Caco-2 (cell line): ENCODE measurements around the gene EPS15. TPM values are rescaled to one million over a fixed set of nuclear protein-coding genes. Genes with fewer than 3 reads are reported as not detected.

Experiments
- BruUV-seq: library from RNA; stranded (reverse); fragments of 400-500 nt; replicated peaks from 2 replicates; lab custom pipeline; 2021; lab: Mats Ljungman, UMichigan
- CTCF ChIA-PET: fragments of 300-600 bp; sonication (Branson Sonifier 250); formaldehyde crosslinking; loops from one replicate; lab custom pipeline; 2022; ENCODE audit warnings: antibody characterized with exemption; lab: Charles Lee
- POLR2A ChIA-PET: fragments of 300-600 bp; sonication (Branson Sonifier 250); formaldehyde crosslinking; loops from one replicate; lab custom pipeline; 2022; ENCODE audit warnings: antibody characterized with exemption; lab: Charles Lee
- DNase-seq, 2 experiments: peaks; one replicate each; pipeline versions ENCODE4 v3.0.0 to v3.0.0-alpha.2; 2020 to 2022
- H3K27me3 ChIP-seq: replicated peaks from 2 replicates; pipeline ENCODE4 v1.6.0; 2011; ENCODE audit warnings: low read length; ENCODE audit not compliant: control insufficient read depth, insufficient read depth
- H3K36me3 ChIP-seq: 2 replicates; pipeline ENCODE4 v1.5.1; 2011; ENCODE audit warnings: low read length; ENCODE audit not compliant: control insufficient read depth, insufficient read depth
- H3K4me1 ChIP-seq: fragments of 250-450 bp; sonication (Bioruptor Pico); 2 replicates; pipeline ENCODE4 v1.5.1; 2020; ENCODE audit warnings: mild to moderate bottlenecking
- H3K4me3 ChIP-seq: 2 replicates; pipeline ENCODE4 v1.5.1; 2011; ENCODE audit warnings: low read depth, mild to moderate bottlenecking, control low read depth, low read length
- H3K9me3 ChIP-seq: fragments of 250-450 bp; sonication (Bioruptor Pico); 2 replicates; pipeline ENCODE4 v1.5.1; 2020; ENCODE audit warnings: mild to moderate bottlenecking, moderate library complexity
- H3K27ac Mint-ChIP-seq: one replicate; pipeline ENCODE4 v1.8.0; 2022; ENCODE audit warnings: mixed read lengths; ENCODE audit not compliant: unreplicated experiment
- H3K27me3 Mint-ChIP-seq: one replicate; pipeline ENCODE4 v1.8.0; 2022; ENCODE audit warnings: mixed read lengths; ENCODE audit not compliant: insufficient read depth, unreplicated experiment
- H3K36me3 Mint-ChIP-seq: one replicate; pipeline ENCODE4 v1.8.0; 2022; ENCODE audit warnings: mild to moderate bottlenecking, mixed read lengths; ENCODE audit not compliant: insufficient read depth, unreplicated experiment
- H3K4me1 Mint-ChIP-seq: one replicate; pipeline ENCODE4 v1.8.0; 2022; ENCODE audit warnings: low read depth, mixed read lengths; ENCODE audit not compliant: unreplicated experiment
- H3K4me3 Mint-ChIP-seq: one replicate; pipeline ENCODE4 v1.8.0; 2022; ENCODE audit warnings: mild to moderate bottlenecking, moderate library complexity, mixed read lengths; ENCODE audit not compliant: unreplicated experiment
- H3K9me3 Mint-ChIP-seq: one replicate; pipeline ENCODE4 v1.8.0; 2022; ENCODE audit warnings: mixed read lengths; ENCODE audit not compliant: unreplicated experiment
- CTCF ChIP-seq, 2 experiments: fragments of 200-600 bp in 1 of 2; IDR thresholded peaks; 1 replicate in 1 of 2; 2 replicates in 1 of 2; pipeline versions ENCODE4 v1.5.1 to v1.8.0; 2011 to 2022; ENCODE audit warnings: antibody characterized with exemption in 1 of 2, control low read depth in 1 of 2, inconsistent platforms in 1 of 2, low read depth in 1 of 2, low read length in 1 of 2, mild to moderate bottlenecking in 1 of 2, moderate library complexity in 1 of 2; ENCODE audit not compliant: insufficient read depth in 1 of 2, severe bottlenecking in 1 of 2, unreplicated experiment in 1 of 2
- intact Hi-C: fragments of 100-400 bp; cut with micrococcal nuclease; formaldehyde crosslinking; loops from one replicate; pipeline ENCODE4 v1.10.0; 2022; ENCODE audit not compliant: unreplicated experiment
- total RNA-seq: library from RNA; stranded (reverse); gene quantifications from 2 replicates; pipeline ENCODE4 v1.2.3, GENCODE V29; 2022

EPS15 gene
- total RNA-seq, 1 experiment from 2014 or later, result 41.5 TPM

DNA sequence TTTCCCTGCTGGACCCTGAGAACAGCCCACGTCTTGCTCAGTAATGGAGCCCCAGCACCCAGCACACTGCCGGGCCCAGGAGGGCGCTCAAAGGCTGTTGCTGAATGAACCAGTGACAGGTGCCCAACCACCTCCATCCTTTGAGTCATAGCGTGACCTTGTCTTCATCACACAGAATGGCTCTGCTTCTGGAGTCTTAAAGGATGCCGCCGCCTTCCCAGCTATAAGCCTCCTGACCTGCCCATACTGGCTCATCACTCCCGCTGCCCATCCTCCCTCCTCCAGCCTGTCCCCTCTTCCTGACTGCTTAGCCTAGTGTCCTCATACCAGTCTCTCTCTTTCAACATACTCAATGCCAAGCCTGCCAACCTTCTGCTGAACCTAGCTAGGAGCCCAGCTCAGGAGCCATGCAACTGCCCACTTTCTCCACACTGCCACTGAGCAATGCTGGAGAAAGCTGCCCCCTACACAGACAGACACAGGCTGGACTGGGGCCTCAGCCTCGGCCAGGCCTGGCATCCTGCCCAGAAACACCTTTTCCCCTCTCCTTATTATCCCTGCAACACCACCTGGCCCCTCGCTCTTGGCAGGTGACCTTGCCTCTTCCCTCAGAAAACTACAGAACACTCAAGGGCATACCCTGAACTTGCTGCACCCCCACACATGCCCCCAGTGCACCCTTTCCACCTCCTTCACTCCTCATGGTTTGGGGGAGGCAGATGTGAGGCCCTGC is 202.8 kb downstream of the EPS15 start:
- Histone ChIP-seq H3K36me3 (no peaks in the 10 kb centered on the region; the same call in 1 of the 2 replicates), H3K9me3 (no peaks in the 10 kb centered on the region), H3K4me1 (no peaks in the 10 kb centered on the region), H3K4me3 (no peak overlapping the region), H3K27me3 (no peaks in the 10 kb centered on the region)
- Mint-ChIP-seq H3K27me3 (no peaks in the 10 kb centered on the region), H3K27ac (peak overlapping the region; percentile 84), H3K4me3 (no peak overlapping the region), H3K9me3 (no peaks in the 10 kb centered on the region), H3K4me1 (peaks cover 20% of the 10 kb centered on the region), H3K36me3 (no peaks in the 10 kb centered on the region)
- intact Hi-C loops, result no loop called here
- ChIA-PET POLR2A (no interaction called here), CTCF (no interaction called here)
- BruUV-seq, result no TSS peak
- no peak for TF ChIP-seq CTCF (IDR thresholded peaks at IDR 0.05; ENCODE audit: insufficient read depth in 1 of 2, low read depth in 1 of 2, low read length in 1 of 2, severe bottlenecking in 1 of 2, unreplicated experiment in 1 of 2)
- no peak for DNase-seq

DNA sequence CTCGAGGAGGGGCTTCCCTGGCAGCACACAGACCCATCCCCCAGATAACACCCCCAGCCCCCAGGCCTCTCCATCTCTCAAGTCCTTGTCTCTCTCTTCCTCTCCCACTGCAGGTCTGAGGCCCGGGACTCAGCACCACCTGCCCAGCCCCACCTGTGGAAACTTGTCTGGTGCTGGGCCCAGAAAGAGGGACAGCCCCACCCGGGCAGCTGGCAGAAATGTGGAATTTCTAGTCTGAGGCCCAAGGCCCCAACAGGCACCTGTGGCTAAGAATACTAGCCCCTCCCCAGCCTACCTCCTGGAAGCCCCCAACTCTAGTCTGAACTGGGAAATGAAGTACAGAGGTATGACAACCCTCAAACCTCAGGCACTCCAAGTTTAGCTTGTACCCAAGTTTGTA is 204.1 kb downstream of the EPS15 start:
- no peak overlapping the region for H3K4me3 ChIP-seq
- no peaks in the 10 kb centered on the region for H3K9me3 Mint-ChIP-seq
- ChIA-PET CTCF (no interaction called here), POLR2A (no interaction called here)
- no peaks in the 10 kb centered on the region for H3K4me1 ChIP-seq
- H3K36me3 ChIP-seq, result no peaks in the 10 kb centered on the region; the same call in 1 of the 2 replicates
- no peaks in the 10 kb centered on the region for H3K27me3 ChIP-seq
- H3K9me3 ChIP-seq, result no peaks in the 10 kb centered on the region
- DNase-seq, result no peak
- H3K27me3 Mint-ChIP-seq, result no peaks in the 10 kb centered on the region
- peaks cover 20% of the 10 kb centered on the region for H3K4me1 Mint-ChIP-seq
- H3K36me3 Mint-ChIP-seq, result no peaks in the 10 kb centered on the region
- intact Hi-C loops, result no loop called here
- peak overlapping the region; percentile 84 for H3K27ac Mint-ChIP-seq
- no peak for TF ChIP-seq CTCF (IDR thresholded peaks at IDR 0.05; ENCODE audit: insufficient read depth in 1 of 2, low read depth in 1 of 2, low read length in 1 of 2, severe bottlenecking in 1 of 2, unreplicated experiment in 1 of 2)
- no peak overlapping the region for H3K4me3 Mint-ChIP-seq
- no TSS peak for BruUV-seq

GRCh38 chr1:51313961-51314777 is 204.9 kb downstream of the EPS15 start:
- Histone ChIP-seq H3K36me3 (no peaks in the 10 kb centered on the region; the same call in 1 of the 2 replicates), H3K9me3 (no peaks in the 10 kb centered on the region), H3K27me3 (no peaks in the 10 kb centered on the region), H3K4me1 (no peaks in the 10 kb centered on the region), H3K4me3 (no peak overlapping the region)
- CTCF ChIA-PET, result interaction anchor here (1.9 kb wide), 1 partner anchor 17 kb away, joined by 6 read pairs; no protein-coding TSS in a partner anchor
- Mint-ChIP-seq H3K4me1 (peaks cover 20% of the 10 kb centered on the region), H3K4me3 (no peak overlapping the region), H3K27ac (no peak overlapping the region), H3K27me3 (no peaks in the 10 kb centered on the region), H3K36me3 (no peaks in the 10 kb centered on the region), H3K9me3 (no peaks in the 10 kb centered on the region)
- no TSS peak for BruUV-seq
- intact Hi-C loops, result no loop called here
- POLR2A ChIA-PET, result no interaction called here
- DNase-seq, result no peak
- TF ChIP-seq CTCF (IDR thresholded peaks at IDR 0.05; ENCODE audit: insufficient read depth in 1 of 2, low read depth in 1 of 2, low read length in 1 of 2, severe bottlenecking in 1 of 2, unreplicated experiment in 1 of 2), result no peak
